ENCODE data around the gene HSD17B2.

The HSD17B2 gene

GRCh38 chr16:82019535-82019934, 15.5 kb upstream of the HSD17B2 start:
- no peak for DNase-seq (ENCODE audit: low spot score)

DNA sequence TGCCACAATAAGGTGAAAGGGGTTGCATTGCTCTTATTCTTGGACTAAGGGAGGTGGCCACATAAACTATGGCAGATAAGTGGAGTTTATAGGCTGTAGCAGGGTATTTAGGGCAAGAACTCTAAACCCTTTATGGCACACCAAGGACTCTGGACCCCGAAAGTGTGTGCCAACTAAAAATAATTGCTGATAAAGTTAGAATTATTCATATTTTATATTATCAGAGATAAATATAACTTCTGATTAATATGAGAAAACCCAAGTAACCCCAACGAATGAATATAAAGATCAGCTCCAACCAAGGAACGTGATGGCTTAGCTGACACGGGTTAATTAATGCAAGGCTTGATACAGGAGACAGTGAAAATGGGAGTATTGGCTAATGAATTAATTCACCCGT, 15.0 kb upstream of the HSD17B2 start:
- DNase-seq (ENCODE audit: low spot score) = no peak

- DNase-seq (ENCODE audit: low spot score) = no peak
Observed at GRCh38 chr16:82023206-82023605, 11.8 kb upstream of the HSD17B2 start.

DNA sequence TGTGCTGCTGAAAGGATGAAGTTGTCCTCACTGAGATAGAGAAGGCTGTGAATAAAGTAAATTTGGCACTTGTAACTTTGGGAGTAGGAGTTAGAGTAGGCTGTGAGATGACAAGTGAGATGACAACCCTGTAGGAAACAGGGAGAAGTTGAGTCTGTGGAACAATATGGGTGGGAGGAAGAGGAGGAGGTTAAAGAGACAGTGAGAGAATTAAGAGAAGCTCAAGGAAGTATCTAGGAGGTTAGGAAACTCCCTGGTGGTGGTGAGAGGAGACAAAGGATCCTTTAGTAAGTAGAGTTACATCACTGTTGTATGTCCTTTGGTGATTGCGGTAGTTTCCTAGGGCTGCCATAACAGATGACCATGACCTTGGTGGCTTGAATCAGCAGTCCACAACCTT, 10.7 kb upstream of the HSD17B2 start:
- no peak for DNase-seq (ENCODE audit: low spot score)

DNA sequence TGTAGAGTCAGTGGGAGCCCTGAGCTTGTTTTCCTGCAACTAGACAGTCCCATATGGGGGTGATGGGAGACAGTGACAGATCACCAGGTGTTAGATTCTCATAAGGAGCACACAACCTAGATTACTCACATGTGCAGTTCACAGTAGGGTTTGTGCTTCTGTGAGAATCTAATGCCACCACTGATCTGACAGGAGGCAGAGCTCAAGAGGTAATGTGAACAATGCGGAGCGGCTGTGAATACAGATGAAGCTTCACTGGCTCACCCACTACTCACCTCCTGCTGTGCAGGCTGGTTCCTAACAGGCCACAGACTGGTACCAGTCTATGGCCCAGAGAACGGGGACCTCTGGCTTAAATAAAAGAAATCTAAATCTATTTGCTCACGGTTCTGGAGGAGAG, 10.2 kb upstream of the HSD17B2 start:
- DNase-seq (ENCODE audit: low spot score) = no peak

GRCh38 chr16:82027629-82028064, 7.4 kb upstream of the HSD17B2 start:
- no peak for DNase-seq (ENCODE audit: low spot score)

DNA sequence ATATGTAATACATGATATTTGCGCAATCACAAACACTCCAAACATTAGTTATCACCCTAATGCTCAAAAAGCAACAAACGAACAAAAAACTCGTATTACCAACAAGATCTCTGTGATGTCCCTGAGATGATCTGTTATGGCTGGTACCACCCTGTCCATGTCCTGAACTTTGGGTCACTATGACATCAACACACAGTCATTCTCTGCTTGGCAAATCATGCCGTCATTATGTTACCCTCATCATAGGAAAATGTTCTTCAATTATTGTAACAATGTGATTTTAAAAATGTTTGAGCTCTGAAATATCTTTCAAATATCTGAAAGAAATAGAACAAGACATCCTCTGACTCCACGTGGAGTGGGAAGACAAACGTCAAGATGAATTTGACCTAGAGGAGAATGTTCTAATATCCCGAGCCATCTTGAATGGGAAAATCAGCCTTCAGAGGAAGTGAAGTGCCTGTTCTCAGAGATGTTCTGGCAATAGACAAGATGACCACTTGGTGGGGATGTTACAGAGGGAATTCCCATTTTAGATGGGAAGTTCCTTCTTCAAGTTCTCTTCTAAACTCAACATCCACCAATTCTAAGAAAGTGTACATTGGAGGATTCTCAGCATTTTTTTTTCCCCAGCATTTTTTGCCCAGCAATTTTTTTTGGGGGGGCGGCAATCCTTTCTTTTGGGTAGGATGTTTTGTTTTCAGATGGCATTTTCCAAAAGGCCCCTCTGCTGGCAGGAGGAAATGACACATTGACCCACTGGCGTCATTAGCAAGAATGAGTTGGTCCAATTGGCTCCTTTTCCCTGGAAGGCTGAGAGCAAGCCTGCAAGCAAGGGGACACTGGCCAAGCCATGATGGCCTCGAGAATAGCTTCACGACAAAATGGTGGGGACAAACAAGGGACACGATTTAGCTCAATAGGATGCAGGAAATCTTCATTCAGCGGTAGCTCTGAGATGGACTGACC, 3.7 kb upstream of the HSD17B2 start:
- DNase-seq (ENCODE audit: low spot score) = peak; percentile 65

GRCh38 chr16:82033006-82033405, 2.0 kb upstream of the HSD17B2 start:
- no peak for DNase-seq (ENCODE audit: low spot score)

GRCh38 chr16:82033683-82034300, 1.3 kb upstream of the HSD17B2 start:
- DNase-seq (ENCODE audit: low spot score) = no peak

- DNase-seq (ENCODE audit: low spot score) = no peak
Observed at GRCh38 chr16:82037251-82037650, 2.2 kb downstream of the HSD17B2 start.

DNA sequence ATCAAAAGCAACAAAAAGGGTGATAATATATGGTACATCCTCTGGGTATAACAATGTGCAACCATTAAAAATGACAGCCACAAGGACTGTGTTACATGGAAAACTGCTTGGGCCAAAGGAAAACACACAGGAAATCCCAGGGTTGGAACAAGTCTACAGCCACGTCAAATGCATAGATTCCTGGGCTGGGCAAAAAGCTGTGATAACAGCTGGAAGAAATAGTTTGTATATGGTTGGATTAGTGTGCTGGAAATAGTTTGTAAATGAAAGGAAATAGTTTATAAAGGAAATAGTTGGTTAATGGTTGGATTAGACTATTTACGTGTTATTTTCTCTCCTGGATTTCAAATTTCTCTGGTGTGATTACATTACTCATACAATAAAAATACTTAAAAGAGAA, 2.6 kb downstream of the HSD17B2 start:
- DNase-seq (ENCODE audit: low spot score) = no peak

- DNase-seq (ENCODE audit: low spot score) = no peak
Observed at GRCh38 chr16:82040296-82040695, 5.2 kb downstream of the HSD17B2 start.

DNA sequence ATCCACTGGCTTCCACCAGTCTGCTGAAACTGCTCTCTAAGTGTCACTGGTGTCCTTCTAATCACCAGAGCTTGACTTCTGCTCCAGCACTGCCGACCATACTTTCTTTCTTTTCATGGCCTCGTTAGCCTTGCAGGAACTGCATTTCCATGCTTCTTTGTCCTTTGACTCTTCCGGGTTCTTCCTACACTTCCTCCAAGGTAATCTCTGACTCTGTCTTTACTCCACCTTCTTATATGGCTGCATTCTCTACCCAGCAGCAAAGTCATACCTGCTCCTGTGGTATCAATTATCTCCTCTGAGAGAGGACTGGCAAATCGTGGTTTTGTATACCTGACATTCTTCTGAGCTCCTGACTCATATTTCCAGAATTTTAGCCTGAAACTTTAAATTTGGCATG, 6.5 kb downstream of the HSD17B2 start:
- no peak for DNase-seq (ENCODE audit: low spot score)

DNA sequence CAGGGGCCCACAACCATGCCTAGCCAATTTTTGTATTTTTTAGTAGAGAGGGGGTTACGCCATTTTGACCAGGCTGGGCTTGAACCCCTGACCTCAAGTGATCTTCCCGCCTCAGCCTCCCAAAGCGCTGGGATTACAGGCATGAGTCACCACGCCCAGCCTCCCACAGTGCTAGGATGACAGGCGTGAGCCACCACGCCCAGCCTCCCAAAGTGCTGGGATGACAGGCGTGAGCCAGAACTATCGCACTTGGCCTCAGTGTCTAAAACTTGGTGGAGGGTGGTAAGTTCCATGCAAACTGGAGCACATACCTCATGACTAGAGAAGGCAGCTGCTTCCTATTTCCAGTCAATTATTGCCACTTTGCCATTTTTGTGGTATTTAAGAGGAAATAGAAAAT, 7.1 kb downstream of the HSD17B2 start:
- no peak for DNase-seq (ENCODE audit: low spot score)

GRCh38 chr16:82042846-82043245, 7.8 kb downstream of the HSD17B2 start:
- DNase-seq (ENCODE audit: low spot score) = no peak

DNA sequence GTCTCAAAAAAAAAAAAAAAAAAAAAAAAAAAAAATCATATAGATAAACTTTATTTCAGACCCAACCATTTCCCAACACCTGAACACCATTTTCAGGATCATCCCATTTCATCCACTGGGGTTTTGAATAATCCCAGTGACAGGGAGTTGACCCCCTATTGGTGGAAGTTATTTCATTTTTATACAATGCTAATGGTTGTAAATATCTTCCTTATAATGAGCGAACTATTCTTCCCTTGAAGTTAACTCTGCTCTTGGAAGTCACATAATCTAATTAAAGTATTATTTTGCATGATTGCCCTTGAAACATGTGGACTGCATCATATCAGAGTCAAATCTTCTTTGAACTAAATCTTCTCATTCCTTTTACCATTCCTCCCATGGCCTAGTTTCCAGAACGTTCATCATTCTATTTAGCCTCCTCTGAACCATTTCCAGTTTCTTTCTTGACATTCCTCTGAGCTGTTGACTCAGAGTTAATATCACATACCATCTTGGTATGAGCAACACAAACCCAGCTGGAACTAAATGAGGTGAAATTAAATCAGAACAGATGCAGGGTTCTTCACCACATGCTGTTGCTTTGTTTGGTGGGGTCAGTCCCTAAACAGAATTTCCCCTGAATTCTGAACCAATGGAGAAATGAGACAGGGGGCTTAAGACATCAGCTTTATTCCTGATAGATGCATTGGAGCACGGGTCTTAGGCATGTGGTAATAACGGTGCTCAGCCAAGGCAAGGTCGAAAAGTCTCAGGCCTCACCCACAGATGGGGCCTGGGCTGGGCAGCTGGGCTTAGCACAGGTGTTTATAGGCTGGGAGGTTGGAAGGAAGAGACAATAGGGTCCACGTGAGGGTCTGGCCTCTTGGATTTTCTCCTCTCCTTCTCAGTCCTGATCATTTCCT, 8.9 kb downstream of the HSD17B2 start:
- peak; percentile 61 for DNase-seq (ENCODE audit: low spot score)

DNA sequence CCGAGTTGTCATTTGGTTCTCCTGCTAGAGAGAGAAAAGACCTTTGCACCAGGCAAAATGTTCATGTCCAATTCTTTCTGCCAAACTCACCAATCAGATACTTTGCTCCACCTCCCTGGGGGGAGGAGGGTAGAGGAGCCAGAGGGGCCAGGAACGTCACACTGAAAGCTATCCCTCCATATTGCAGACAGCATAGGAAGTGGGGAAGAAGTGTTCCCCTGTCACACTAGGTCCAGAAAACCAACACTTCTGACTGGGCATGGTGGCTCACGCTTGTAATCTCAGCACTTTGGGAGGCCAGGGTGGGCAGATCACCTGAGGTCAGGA, 9.5 kb downstream of the HSD17B2 start:
- no peak for DNase-seq (ENCODE audit: low spot score)

DNA sequence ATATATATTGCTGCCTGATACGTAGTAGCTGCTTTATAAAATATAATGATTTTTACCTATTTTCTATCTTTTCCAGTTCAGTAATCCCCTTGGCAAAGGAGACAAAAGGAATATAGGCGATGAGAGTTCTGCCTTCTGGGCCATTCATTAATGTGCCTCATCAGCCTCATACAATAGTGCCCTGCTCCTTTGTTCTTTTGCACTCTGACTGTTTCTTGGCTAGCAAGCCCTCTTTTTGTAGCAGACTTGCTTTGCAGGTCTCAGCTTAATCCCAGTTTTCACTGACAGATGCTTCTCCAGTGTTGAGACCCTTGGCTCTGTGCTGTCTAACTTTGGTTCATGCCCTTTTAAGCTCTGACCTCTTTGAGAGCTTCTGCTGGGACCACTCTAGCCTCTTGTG, 10.4 kb downstream of the HSD17B2 start:
- no peak for DNase-seq (ENCODE audit: low spot score)

DNA sequence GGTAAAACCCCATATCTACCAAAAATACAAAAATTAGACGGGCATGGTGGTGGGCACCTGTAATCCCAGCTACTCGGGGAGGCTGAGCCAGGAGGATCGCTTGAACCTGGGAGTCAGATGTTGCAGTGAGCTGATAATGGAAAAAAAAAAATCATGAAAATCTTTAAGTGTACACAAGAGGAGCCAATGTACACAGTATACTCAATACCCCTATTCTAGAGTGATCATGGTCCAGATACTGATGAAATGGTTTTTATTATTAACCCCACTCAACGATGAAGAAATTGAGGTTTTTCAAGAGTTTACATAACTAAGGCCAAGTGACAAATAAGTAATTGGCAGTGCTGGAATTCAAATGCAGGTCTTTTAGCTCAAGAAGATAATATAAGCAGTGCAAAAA, 11.5 kb downstream of the HSD17B2 start:
- DNase-seq (ENCODE audit: low spot score) = no peak

GRCh38 chr16:82046941-82047340, 11.9 kb downstream of the HSD17B2 start:
- no peak for DNase-seq (ENCODE audit: low spot score)

- DNase-seq (ENCODE audit: low spot score) = no peak
Observed at GRCh38 chr16:82047374-82047773, 12.3 kb downstream of the HSD17B2 start.

DNA sequence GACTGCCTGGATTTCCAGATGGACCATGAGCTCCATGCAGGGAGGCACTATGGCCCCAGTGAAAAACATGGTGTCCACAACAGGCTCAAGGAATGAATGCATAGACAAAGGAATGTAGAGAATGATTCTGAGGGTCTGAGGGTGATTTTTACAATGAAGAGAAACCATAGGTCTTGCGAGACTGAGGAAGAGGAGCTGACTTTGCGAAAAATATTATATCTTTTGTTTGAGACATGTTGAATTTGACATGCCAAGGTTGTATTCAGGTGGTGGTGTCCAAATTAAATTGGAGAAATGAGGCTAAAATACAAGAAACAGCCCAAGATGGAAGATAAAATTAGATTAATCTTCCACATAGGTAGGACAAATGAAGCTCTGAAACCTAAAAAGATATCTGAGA, 12.7 kb downstream of the HSD17B2 start:
- no peak for DNase-seq (ENCODE audit: low spot score)

GRCh38 chr16:82049484-82049883, 14.4 kb downstream of the HSD17B2 start:
- DNase-seq (ENCODE audit: low spot score) = no peak
